SK-N-SH treated with all-trans-retinoic acid at 6 μM for 48 hours (cell line): ENCODE measurements around the gene COG4.
"Not testable (repeated sequence)": the region's sequence is repeated elsewhere in the genome, so short reads cannot be mapped to it uniquely, and the experiment has no call there.

Source experiments
- ATAC-seq: fragments of 200-7000 bp; cut with Tn5 transposase; 3 replicates; pipeline ENCODE4 v1.9.1; 2020; ENCODE audit warnings: mild to moderate bottlenecking, moderate library complexity
- ARNTL ChIP-seq: fragments of 450-650 bp; formaldehyde crosslinking; IDR thresholded peaks from 2 replicates; pipeline ENCODE4 v1.5.0; 2020; ENCODE audit warnings: low read depth, mild to moderate bottlenecking, moderate library complexity, borderline replicate concordance
- BACH2 ChIP-seq: fragments of 250-450 bp; sonication (Bioruptor Pico); IDR thresholded peaks from 2 replicates; pipeline ENCODE4 v1.9.0; 2021; ENCODE audit warnings: mild to moderate bottlenecking, borderline replicate concordance
- CSDC2 ChIP-seq: fragments of 250-450 bp; sonication (Bioruptor Pico); IDR thresholded peaks from 2 replicates; pipeline ENCODE4 v1.5.0; 2020; ENCODE audit warnings: mild to moderate bottlenecking, moderate library complexity
- GLIS3 ChIP-seq: fragments of 250-450 bp; sonication (Bioruptor Pico); IDR thresholded peaks from 2 replicates; pipeline ENCODE4 v1.5.0; 2020; ENCODE audit warnings: mild to moderate bottlenecking, moderate library complexity
- ISL1 ChIP-seq: fragments of 250-450 bp; sonication (Bioruptor Pico); IDR thresholded peaks from 2 replicates; pipeline ENCODE4 v2.1.2; 2022; ENCODE audit warnings: mild to moderate bottlenecking, moderate library complexity
- OSR1 ChIP-seq: fragments of 250-450 bp; sonication (Bioruptor Pico); IDR thresholded peaks from 2 replicates; pipeline ENCODE4 v1.8.0; 2022; ENCODE audit warnings: moderate library complexity, mild to moderate bottlenecking, inconsistent platforms
- PPARA ChIP-seq: fragments of 250-450 bp; sonication (Bioruptor Pico); IDR thresholded peaks from 2 replicates; pipeline ENCODE4 v1.5.0; 2020; ENCODE audit warnings: mild to moderate bottlenecking, borderline replicate concordance
- ZC3H10 ChIP-seq: fragments of 250-450 bp; sonication (Bioruptor Pico); IDR thresholded peaks from 2 replicates; pipeline ENCODE4 v1.5.1; 2021; ENCODE audit warnings: mild to moderate bottlenecking, moderate library complexity
- ZFP3 ChIP-seq: fragments of 250-450 bp; sonication (Bioruptor Pico); IDR thresholded peaks from 2 replicates; pipeline ENCODE4 v1.5.0; 2020; ENCODE audit warnings: mild to moderate bottlenecking, moderate library complexity
- ZFP30 ChIP-seq: fragments of 450-650 bp; formaldehyde crosslinking; IDR thresholded peaks from 2 replicates; pipeline ENCODE4 v1.5.0; 2022; ENCODE audit warnings: mild to moderate bottlenecking, moderate library complexity
- ZNF565 ChIP-seq: fragments of 450-650 bp; formaldehyde crosslinking; conservative IDR thresholded peaks from 2 replicates; pipeline ENCODE4 v1.5.0; 2020; ENCODE audit warnings: low read depth, mild to moderate bottlenecking, moderate library complexity
- ZNF8 ChIP-seq: fragments of 450-650 bp; formaldehyde crosslinking; IDR thresholded peaks from 2 replicates; pipeline ENCODE4 v1.5.0; 2020; ENCODE audit warnings: mild to moderate bottlenecking, moderate library complexity
- TF ChIP-seq, protein P1 (sequence below): fragments of 250-450 bp; sonication (Bioruptor Pico); IDR thresholded peaks from 2 replicates; pipeline ENCODE4 v1.5.1; 2021; ENCODE audit warnings: mild to moderate bottlenecking, moderate library complexity
- TF ChIP-seq, protein P2 (sequence below): fragments of 250-450 bp; sonication (Bioruptor Pico); IDR thresholded peaks from 2 replicates; pipeline ENCODE4 v1.5.0; 2020; ENCODE audit warnings: mild to moderate bottlenecking, moderate library complexity
- TF ChIP-seq, protein P3 (sequence below): fragments of 250-450 bp; sonication (Bioruptor Pico); IDR thresholded peaks from 2 replicates; pipeline ENCODE4 v1.8.0; 2020; ENCODE audit warnings: mild to moderate bottlenecking, moderate library complexity, borderline replicate concordance
- TF ChIP-seq, protein P4 (sequence below): fragments of 250-450 bp; sonication (Bioruptor Pico); IDR thresholded peaks from 2 replicates; pipeline ENCODE4 v1.8.0; 2021; ENCODE audit warnings: low read depth, mild to moderate bottlenecking, moderate library complexity, borderline replicate concordance
- TF ChIP-seq, protein P5 (sequence below): fragments of 250-450 bp; sonication (Bioruptor Pico); IDR thresholded peaks from 2 replicates; pipeline ENCODE4 v1.5.1; 2020; ENCODE audit warnings: low read depth, mild to moderate bottlenecking, moderate library complexity

Gene COG4

DNA sequence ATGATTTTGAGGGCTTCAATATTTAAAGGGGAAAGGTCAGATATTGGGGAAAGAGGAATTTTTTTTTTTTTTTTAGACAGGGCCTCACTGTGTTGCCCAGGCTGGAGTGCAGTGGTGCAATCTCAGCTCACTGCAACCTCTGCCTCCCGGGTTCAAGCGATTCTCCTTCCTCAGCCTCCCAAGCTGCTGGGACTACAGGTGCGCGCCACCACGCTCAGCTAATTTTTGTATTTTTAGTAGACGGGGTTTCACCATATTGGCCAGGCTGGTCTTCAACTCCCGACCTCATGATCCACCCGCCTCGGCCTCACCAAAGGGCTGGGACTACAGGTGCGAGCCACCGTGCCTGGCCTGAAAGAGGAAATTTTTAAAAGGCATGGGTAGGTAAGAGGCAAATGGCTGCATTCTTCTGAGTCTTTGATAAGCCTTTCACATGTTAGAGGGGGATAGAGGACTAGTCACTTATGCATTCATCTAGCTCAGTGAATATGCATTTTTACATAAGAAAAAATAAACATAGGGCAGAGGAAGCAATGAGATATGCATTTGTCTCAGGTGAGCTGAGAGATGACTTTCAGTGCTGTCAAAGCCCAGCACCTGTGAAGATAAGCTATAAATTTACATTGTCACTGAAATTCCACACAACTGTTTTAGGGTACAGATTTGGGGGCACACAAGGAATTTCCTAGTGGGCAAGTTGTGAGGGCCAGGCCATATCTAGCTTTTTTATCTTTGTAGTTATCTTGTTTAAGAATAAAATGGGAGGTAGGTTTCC lies 70.0 kb downstream of the COG4 start:
- TF ChIP-seq CSDC2 (CRISPR knock-in tag) (no peak), ZFP30 (CRISPR knock-in tag) (no peak), ZFP3 (CRISPR knock-in tag) (no peak), ISL1 (CRISPR knock-in tag) (no peak), ZNF565 (CRISPR knock-in tag) (no peak), ZNF8 (CRISPR knock-in tag) (no peak)
- TF ChIP-seq, protein P1, sequence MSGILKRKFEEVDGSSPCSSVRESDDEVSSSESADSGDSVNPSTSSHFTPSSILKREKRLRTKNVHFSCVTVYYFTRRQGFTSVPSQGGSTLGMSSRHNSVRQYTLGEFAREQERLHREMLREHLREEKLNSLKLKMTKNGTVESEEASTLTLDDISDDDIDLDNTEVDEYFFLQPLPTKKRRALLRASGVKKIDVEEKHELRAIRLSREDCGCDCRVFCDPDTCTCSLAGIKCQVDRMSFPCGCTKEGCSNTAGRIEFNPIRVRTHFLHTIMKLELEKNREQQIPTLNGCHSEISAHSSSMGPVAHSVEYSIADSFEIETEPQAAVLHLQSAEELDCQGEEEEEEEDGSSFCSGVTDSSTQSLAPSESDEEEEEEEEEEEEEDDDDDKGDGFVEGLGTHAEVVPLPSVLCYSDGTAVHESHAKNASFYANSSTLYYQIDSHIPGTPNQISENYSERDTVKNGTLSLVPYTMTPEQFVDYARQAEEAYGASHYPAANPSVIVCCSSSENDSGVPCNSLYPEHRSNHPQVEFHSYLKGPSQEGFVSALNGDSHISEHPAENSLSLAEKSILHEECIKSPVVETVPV (CRISPR knock-in tag): no peak
- TF ChIP-seq, protein P2, sequence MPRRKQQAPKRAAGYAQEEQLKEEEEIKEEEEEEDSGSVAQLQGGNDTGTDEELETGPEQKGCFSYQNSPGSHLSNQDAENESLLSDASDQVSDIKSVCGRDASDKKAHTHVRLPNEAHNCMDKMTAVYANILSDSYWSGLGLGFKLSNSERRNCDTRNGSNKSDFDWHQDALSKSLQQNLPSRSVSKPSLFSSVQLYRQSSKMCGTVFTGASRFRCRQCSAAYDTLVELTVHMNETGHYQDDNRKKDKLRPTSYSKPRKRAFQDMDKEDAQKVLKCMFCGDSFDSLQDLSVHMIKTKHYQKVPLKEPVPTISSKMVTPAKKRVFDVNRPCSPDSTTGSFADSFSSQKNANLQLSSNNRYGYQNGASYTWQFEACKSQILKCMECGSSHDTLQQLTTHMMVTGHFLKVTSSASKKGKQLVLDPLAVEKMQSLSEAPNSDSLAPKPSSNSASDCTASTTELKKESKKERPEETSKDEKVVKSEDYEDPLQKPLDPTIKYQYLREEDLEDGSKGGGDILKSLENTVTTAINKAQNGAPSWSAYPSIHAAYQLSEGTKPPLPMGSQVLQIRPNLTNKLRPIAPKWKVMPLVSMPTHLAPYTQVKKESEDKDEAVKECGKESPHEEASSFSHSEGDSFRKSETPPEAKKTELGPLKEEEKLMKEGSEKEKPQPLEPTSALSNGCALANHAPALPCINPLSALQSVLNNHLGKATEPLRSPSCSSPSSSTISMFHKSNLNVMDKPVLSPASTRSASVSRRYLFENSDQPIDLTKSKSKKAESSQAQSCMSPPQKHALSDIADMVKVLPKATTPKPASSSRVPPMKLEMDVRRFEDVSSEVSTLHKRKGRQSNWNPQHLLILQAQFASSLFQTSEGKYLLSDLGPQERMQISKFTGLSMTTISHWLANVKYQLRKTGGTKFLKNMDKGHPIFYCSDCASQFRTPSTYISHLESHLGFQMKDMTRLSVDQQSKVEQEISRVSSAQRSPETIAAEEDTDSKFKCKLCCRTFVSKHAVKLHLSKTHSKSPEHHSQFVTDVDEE: no peak
- no peak for ATAC-seq

DNA sequence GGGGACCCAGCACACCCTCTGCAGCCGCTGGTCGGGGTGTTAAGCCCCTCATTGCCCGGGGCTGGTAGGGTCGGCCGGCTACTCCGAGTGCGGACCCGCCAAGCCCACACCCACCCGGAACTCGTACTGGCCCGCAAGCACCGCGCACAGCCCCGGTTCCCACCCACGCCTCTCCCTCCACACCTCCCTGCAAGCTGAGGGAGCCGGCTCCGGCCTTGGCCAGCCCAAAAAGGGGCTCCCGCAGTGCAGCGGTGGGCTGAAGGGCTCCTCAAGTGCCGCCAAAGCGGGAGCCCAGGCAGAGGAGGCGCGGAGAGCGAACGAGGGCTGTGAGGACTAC lies 72.4 kb downstream of the COG4 start:
- not testable (repeated sequence) for ATAC-seq

DNA sequence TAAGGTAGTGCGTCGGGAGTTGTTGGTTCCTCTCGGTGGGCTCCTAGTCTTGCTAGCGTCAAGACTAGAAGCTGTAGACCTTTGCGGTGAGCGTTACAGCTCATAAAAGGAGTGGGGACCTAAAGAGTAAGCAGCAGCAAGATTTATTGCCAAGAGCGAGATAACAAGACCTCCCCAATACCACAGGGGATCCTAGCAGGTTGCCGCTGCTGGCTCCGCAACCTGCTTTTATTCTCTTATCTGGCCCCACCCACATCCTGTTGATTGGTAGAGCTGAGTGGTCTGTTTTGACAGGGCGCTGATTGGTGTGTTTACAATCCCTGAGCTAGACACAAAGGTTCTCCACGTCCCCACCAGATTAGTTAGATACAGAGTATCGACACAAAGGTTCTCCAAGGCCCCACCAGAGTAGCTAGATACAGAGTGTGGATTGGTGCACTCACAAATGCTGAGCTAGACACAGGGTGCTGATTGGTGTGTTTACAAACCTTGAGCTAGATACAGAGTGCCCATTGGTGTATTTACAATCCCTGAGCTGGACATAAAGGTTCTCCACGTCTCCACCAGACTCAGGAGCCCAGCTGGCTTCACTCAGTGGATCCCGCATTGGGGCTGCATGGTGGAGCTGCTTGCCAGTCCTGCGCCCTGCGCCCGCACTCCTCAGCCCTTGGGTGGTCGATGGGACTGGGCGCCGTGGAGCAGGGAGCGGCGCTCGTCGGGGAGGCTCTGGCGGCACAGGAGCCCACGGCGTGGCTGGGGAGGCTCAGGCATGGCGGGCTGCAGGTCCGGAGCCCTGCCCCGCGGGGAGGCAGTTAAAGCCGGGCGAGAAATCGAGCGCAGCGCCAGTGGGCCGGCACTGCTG lies 73.0 kb downstream of the COG4 start:
- not testable (repeated sequence) for ATAC-seq

DNA sequence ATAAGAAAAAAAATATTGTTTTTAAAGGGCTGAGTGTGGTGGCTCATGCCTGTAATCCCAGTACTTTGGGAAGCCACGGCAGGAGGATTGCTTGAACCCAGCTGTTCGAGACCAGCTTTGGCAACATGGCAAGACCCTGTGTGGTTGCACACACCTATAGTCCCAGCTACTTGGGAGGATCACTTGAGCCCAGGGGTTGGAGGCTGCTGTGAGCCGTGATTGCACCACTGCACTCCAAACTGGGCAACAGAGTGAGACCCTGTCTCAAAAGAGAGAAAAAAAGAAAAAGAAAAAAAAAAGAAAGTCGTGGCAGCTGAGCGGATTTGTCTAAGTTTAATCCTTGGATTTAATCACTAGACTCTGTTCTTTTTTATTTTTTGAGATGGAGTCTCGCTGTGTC lies 75.3 kb downstream of the COG4 start:
- no peak for ATAC-seq
- TF ChIP-seq ISL1 (CRISPR knock-in tag): no peak
- TF ChIP-seq ZC3H10: no peak
- TF ChIP-seq, protein P3, sequence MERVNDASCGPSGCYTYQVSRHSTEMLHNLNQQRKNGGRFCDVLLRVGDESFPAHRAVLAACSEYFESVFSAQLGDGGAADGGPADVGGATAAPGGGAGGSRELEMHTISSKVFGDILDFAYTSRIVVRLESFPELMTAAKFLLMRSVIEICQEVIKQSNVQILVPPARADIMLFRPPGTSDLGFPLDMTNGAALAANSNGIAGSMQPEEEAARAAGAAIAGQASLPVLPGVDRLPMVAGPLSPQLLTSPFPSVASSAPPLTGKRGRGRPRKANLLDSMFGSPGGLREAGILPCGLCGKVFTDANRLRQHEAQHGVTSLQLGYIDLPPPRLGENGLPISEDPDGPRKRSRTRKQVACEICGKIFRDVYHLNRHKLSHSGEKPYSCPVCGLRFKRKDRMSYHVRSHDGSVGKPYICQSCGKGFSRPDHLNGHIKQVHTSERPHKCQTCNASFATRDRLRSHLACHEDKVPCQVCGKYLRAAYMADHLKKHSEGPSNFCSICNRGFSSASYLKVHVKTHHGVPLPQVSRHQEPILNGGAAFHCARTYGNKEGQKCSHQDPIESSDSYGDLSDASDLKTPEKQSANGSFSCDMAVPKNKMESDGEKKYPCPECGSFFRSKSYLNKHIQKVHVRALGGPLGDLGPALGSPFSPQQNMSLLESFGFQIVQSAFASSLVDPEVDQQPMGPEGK (CRISPR knock-in tag): no peak
- no peak for TF ChIP-seq PPARA (CRISPR knock-in tag)
- TF ChIP-seq, protein P4, sequence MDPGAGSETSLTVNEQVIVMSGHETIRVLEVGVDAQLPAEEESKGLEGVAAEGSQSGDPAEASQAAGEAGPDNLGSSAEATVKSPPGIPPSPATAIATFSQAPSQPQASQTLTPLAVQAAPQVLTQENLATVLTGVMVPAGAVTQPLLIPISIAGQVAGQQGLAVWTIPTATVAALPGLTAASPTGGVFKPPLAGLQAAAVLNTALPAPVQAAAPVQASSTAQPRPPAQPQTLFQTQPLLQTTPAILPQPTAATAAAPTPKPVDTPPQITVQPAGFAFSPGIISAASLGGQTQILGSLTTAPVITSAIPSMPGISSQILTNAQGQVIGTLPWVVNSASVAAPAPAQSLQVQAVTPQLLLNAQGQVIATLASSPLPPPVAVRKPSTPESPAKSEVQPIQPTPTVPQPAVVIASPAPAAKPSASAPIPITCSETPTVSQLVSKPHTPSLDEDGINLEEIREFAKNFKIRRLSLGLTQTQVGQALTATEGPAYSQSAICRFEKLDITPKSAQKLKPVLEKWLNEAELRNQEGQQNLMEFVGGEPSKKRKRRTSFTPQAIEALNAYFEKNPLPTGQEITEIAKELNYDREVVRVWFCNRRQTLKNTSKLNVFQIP (CRISPR knock-in tag): no peak
- TF ChIP-seq GLIS3 (CRISPR knock-in tag): no peak
- no peak for TF ChIP-seq ARNTL (CRISPR knock-in tag)
- TF ChIP-seq, protein P5, sequence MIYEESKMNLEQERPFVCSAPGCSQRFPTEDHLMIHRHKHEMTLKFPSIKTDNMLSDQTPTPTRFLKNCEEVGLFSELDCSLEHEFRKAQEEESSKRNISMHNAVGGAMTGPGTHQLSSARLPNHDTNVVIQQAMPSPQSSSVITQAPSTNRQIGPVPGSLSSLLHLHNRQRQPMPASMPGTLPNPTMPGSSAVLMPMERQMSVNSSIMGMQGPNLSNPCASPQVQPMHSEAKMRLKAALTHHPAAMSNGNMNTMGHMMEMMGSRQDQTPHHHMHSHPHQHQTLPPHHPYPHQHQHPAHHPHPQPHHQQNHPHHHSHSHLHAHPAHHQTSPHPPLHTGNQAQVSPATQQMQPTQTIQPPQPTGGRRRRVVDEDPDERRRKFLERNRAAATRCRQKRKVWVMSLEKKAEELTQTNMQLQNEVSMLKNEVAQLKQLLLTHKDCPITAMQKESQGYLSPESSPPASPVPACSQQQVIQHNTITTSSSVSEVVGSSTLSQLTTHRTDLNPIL (CRISPR knock-in tag): no peak
- TF ChIP-seq ZFP30 (CRISPR knock-in tag): no peak
- TF ChIP-seq BACH2 (CRISPR knock-in tag): no peak
- TF ChIP-seq OSR1 (CRISPR knock-in tag): no peak
